TTC549 (cell line): ENCODE results near the gene ZBTB46.

Experiments used
- FAIRE-seq: peaks from 2 replicates; lab custom pipeline; 2012; peaks lifted over from hg19 to GRCh38; lab: Jason Lieb, UNC

ZBTB46 gene

GRCh38 chr20:63745424-63745805 is 85.6 kb downstream of the ZBTB46 start:
- FAIRE-seq = no peak

- FAIRE-seq = no peak
Measured at GRCh38 chr20:63744574-63745423, 86.3 kb downstream of the ZBTB46 start.

GRCh38 chr20:63744158-63744557 is 86.9 kb downstream of the ZBTB46 start:
- FAIRE-seq = no peak

- FAIRE-seq = no peak
Measured at GRCh38 chr20:63743210-63743970, 87.7 kb downstream of the ZBTB46 start.

GRCh38 chr20:63742381-63743024 is 88.6 kb downstream of the ZBTB46 start:
- no peak for FAIRE-seq

GRCh38 chr20:63741676-63742380 is 89.2 kb downstream of the ZBTB46 start:
- FAIRE-seq = no peak

GRCh38 chr20:63741354-63741675 is 89.7 kb downstream of the ZBTB46 start:
- FAIRE-seq = no peak

- no peak for FAIRE-seq
Measured at GRCh38 chr20:63740627-63741353, 90.3 kb downstream of the ZBTB46 start.

GRCh38 chr20:63740070-63740626 is 90.9 kb downstream of the ZBTB46 start:
- no peak for FAIRE-seq

- FAIRE-seq = no peak
Measured at GRCh38 chr20:63739130-63740069, 91.7 kb downstream of the ZBTB46 start, which contains the start of gene SLC2A4RG. TSS of gene SLC2A4RG (plus strand) at chr20:63739776. CDS start at chr20:63739913, 137 bp downstream.

- FAIRE-seq = no peak
Measured at GRCh38 chr20:63738687-63739129, 92.4 kb downstream of the ZBTB46 start.

GRCh38 chr20:63737945-63738686 is 92.9 kb downstream of the ZBTB46 start:
- FAIRE-seq = no peak

- no peak for FAIRE-seq
Measured at GRCh38 chr20:63737695-63737944, 93.4 kb downstream of the ZBTB46 start.

- no peak for FAIRE-seq
Measured at GRCh38 chr20:63736893-63737694, 94.0 kb downstream of the ZBTB46 start.

- FAIRE-seq = no peak
Measured at GRCh38 chr20:63735859-63736718, 95.0 kb downstream of the ZBTB46 start, which contains the start of gene LIME1. TSS of gene LIME1 (plus strand) at chr20:63736664. CDS start at chr20:63737550, 886 bp downstream.

- FAIRE-seq = no peak
Measured at GRCh38 chr20:63734946-63735858, 95.9 kb downstream of the ZBTB46 start.
